A549 (cell line): ENCODE data around the gene ABCC1.

Experiments
- EHMT2 ChIP-seq: fragments of 200-600 bp; sonication (generic); IDR thresholded peaks from 2 replicates; pipeline ENCODE4 v1.6.1; 2016; ENCODE audit warnings: antibody characterized with exemption, low read depth, mild to moderate bottlenecking, moderate library complexity
- JUNB ChIP-seq: fragments of >200 bp; sonication (Bioruptor Twin); formaldehyde crosslinking; IDR thresholded peaks from 2 replicates; pipeline ENCODE4 v1.6.1; 2016
- KDM5A ChIP-seq: fragments of 200-600 bp; sonication (generic); IDR thresholded peaks from 2 replicates; pipeline ENCODE4 v1.6.1; 2016; ENCODE audit warnings: antibody characterized with exemption, mild to moderate bottlenecking
- MAX ChIP-seq: IDR thresholded peaks from 2 replicates; pipeline ENCODE4 v1.6.1; 2012
- POLR2AphosphoS2 ChIP-seq: conservative IDR thresholded peaks from 2 replicates; pipeline ENCODE4 v1.6.1; 2012; ENCODE audit warnings: low read length, improper control_type of control experiment, inconsistent platforms
- RCOR1 ChIP-seq: fragments of 150-350 bp; IDR thresholded peaks from 2 replicates; pipeline ENCODE4 v1.6.1; 2014; ENCODE audit warnings: antibody characterized with exemption, low read length, low read depth
- RFX5 ChIP-seq: fragments of 450-650 bp; IDR thresholded peaks from 2 replicates; pipeline ENCODE4 v1.7.1; 2014; ENCODE audit warnings: antibody characterized with exemption, mild to moderate bottlenecking, moderate library complexity
- RNF2 ChIP-seq: fragments of 200-600 bp; sonication (generic); IDR thresholded peaks from 2 replicates; pipeline ENCODE4 v1.6.1; 2016; ENCODE audit warnings: low read depth, mild to moderate bottlenecking, antibody characterized with exemption, moderate library complexity, borderline replicate concordance
- SREBF2 ChIP-seq: fragments of 450-650 bp; IDR thresholded peaks from 2 replicates; pipeline ENCODE4 v1.6.1; 2014; ENCODE audit warnings: mild to moderate bottlenecking, moderate library complexity
- TF ChIP-seq, protein P1 (sequence below): fragments of >200 bp; sonication (Bioruptor Twin); formaldehyde crosslinking; IDR thresholded peaks from 3 replicates; pipeline ENCODE4 v1.5.1; 2016

DNA sequence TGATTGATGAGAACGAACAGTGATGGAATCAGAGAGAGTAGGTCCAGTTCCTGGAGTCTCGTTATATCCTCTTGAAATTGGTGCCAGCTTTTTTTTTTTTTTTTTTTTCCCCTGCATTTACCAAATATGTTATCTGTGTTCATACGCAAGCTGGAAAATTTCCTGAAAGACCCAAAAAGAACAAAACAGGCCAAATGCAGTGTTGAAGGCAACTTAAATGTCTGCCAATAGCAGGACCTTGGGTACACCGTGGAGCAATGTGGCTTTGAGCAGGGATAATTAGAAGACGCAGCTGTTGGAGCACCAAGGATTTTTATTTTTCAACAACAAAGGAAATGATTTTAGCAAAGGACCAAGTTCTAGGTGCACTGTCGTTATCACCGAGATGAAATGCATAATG is 168.9 kb downstream of the ABCC1 start:
- TF ChIP-seq, protein P1, sequence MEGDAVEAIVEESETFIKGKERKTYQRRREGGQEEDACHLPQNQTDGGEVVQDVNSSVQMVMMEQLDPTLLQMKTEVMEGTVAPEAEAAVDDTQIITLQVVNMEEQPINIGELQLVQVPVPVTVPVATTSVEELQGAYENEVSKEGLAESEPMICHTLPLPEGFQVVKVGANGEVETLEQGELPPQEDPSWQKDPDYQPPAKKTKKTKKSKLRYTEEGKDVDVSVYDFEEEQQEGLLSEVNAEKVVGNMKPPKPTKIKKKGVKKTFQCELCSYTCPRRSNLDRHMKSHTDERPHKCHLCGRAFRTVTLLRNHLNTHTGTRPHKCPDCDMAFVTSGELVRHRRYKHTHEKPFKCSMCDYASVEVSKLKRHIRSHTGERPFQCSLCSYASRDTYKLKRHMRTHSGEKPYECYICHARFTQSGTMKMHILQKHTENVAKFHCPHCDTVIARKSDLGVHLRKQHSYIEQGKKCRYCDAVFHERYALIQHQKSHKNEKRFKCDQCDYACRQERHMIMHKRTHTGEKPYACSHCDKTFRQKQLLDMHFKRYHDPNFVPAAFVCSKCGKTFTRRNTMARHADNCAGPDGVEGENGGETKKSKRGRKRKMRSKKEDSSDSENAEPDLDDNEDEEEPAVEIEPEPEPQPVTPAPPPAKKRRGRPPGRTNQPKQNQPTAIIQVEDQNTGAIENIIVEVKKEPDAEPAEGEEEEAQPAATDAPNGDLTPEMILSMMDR = no peak
- TF ChIP-seq RFX5 (no peak), POLR2AphosphoS2 (no peak), KDM5A (no peak), EHMT2 (no peak), MAX (no peak), RCOR1 (no peak), SREBF2 (no peak), RNF2 (no peak), JUNB (no peak)
